Mesenchymal stem cell (in vitro differentiated cells and primary cell): ENCODE results near the gene MRE11.
"Not testable (repeated sequence)": the region's sequence is repeated elsewhere in the genome, so short reads cannot be mapped to it uniquely, and the experiment has no call there.

Experiments used
- DNase-seq: peaks from one replicate; pipeline ENCODE4 v3.0.0-alpha.2; 2013
- H2AFZ ChIP-seq: one replicate; pipeline ENCODE4 v1.6.1; 2013; ENCODE audit warnings: low read depth, mild to moderate bottlenecking, control low read depth, inconsistent platforms, low read length, moderate library complexity
- H2AK5ac ChIP-seq: 2 replicates; pipeline ENCODE4 v1.6.1; 2013; ENCODE audit warnings: low read length, moderate library complexity, mild to moderate bottlenecking, inconsistent platforms; ENCODE audit not compliant: severe bottlenecking
- H2BK120ac ChIP-seq: one replicate; pipeline ENCODE4 v1.6.1; 2013; ENCODE audit warnings: low read depth, mild to moderate bottlenecking, inconsistent platforms, low read length, moderate library complexity
- H2BK12ac ChIP-seq, 2 experiments: one replicate each; pipeline ENCODE4 v1.6.1; 2013; ENCODE audit warnings: inconsistent platforms in 2 of 2, low read length in 2 of 2, mild to moderate bottlenecking in 2 of 2, moderate library complexity in 2 of 2, control low read depth in 1 of 2
- H2BK15ac ChIP-seq: one replicate; pipeline ENCODE4 v1.6.1; 2013; ENCODE audit warnings: mild to moderate bottlenecking, low read depth, inconsistent platforms; ENCODE audit not compliant: poor library complexity, severe bottlenecking
- H2BK5ac ChIP-seq: 2 replicates; pipeline ENCODE4 v1.6.1; 2013; ENCODE audit warnings: low read depth, mild to moderate bottlenecking, low read length, control low read depth, inconsistent platforms; ENCODE audit not compliant: poor library complexity, severe bottlenecking
- H3K14ac ChIP-seq, 2 experiments: one replicate each; pipeline ENCODE4 v1.6.1; 2013; ENCODE audit warnings: inconsistent platforms in 2 of 2, low read length in 2 of 2, control low read depth in 1 of 2, mild to moderate bottlenecking in 1 of 2, moderate library complexity in 1 of 2
- H3K18ac ChIP-seq, 2 experiments: one replicate each; pipeline ENCODE4 v1.6.1; 2013; ENCODE audit warnings: inconsistent platforms in 2 of 2, low read length in 2 of 2, control low read depth in 1 of 2, low read depth in 1 of 2, mild to moderate bottlenecking in 1 of 2
- H3K23ac ChIP-seq, 2 experiments: one replicate each; pipeline ENCODE4 v1.6.1; 2013; ENCODE audit warnings: inconsistent platforms in 2 of 2, low read length in 2 of 2, mild to moderate bottlenecking in 2 of 2, moderate library complexity in 2 of 2, control low read depth in 1 of 2
- H3K27ac ChIP-seq: 2 replicates; pipeline ENCODE4 v1.5.1; 2013; ENCODE audit warnings: mild to moderate bottlenecking, moderate library complexity, low read length, control low read depth, inconsistent platforms; ENCODE audit not compliant: poor library complexity, severe bottlenecking
- H3K27me3 ChIP-seq, 2 experiments: 2 replicates each; pipeline versions ENCODE4 v1.6.1 to v1.7.0; 2013; ENCODE audit warnings: low read length in 2 of 2, mild to moderate bottlenecking in 2 of 2, moderate library complexity in 2 of 2, control low read depth in 1 of 2, inconsistent platforms in 1 of 2; ENCODE audit not compliant: control insufficient read depth in 1 of 2, insufficient read depth in 1 of 2
- H3K36me3 ChIP-seq, 2 experiments: 2 replicates each; pipeline versions ENCODE4 v1.6.1 to v1.7.0; 2013; ENCODE audit warnings: low read length in 2 of 2, control low read depth in 1 of 2, inconsistent platforms in 1 of 2, low read depth in 1 of 2, mild to moderate bottlenecking in 1 of 2; ENCODE audit not compliant: insufficient read depth in 2 of 2, control insufficient read depth in 1 of 2
- H3K4ac ChIP-seq, 2 experiments: one replicate each; pipeline ENCODE4 v1.6.1; 2013; ENCODE audit warnings: inconsistent platforms in 2 of 2, low read length in 2 of 2, mild to moderate bottlenecking in 2 of 2, moderate library complexity in 2 of 2, control low read depth in 1 of 2, low read depth in 1 of 2
- H3K4me1 ChIP-seq: 2 replicates; pipeline ENCODE4 v1.6.1; 2013; ENCODE audit warnings: low read depth, low read length, control low read depth; ENCODE audit not compliant: control insufficient read depth, insufficient read depth
- H3K4me2 ChIP-seq: 2 replicates; pipeline ENCODE4 v1.6.1; 2013; ENCODE audit warnings: low read length, mild to moderate bottlenecking, inconsistent platforms; ENCODE audit not compliant: poor library complexity, severe bottlenecking
- H3K4me3 ChIP-seq, 2 experiments: 2 replicates each; pipeline versions ENCODE4 v1.5.1 to v1.7.0; 2013; ENCODE audit warnings: low read length in 2 of 2, mild to moderate bottlenecking in 2 of 2, control low read depth in 1 of 2, low read depth in 1 of 2; ENCODE audit not compliant: insufficient read depth in 1 of 2
- H3K79me1 ChIP-seq: replicated peaks from 2 replicates; pipeline ENCODE4 v1.6.1; 2013; ENCODE audit warnings: mild to moderate bottlenecking, control low read depth, low read length, inconsistent platforms; ENCODE audit not compliant: poor library complexity, severe bottlenecking
- H3K9ac ChIP-seq: 2 replicates; pipeline ENCODE4 v1.7.0; 2013; ENCODE audit warnings: mild to moderate bottlenecking, low read length, moderate library complexity
- H3K9me3 ChIP-seq: 2 replicates; pipeline ENCODE4 v1.7.0; 2013; ENCODE audit warnings: mild to moderate bottlenecking, low read length; ENCODE audit not compliant: control insufficient read depth
- H4K8ac ChIP-seq: one replicate; pipeline ENCODE4 v1.6.1; 2013; ENCODE audit warnings: inconsistent platforms, mild to moderate bottlenecking, low read length, moderate library complexity
- H4K91ac ChIP-seq: one replicate; pipeline ENCODE4 v1.6.1; 2013; ENCODE audit warnings: mild to moderate bottlenecking, low read length, inconsistent platforms
- WGBS: methylation state at CpG from one replicate; pipeline ENCODE4 v1.1.7; 2013; ENCODE audit warnings: mixed read lengths; 5-methylcytosine and 5-hydroxymethylcytosine counted together

The MRE11 gene

DNA sequence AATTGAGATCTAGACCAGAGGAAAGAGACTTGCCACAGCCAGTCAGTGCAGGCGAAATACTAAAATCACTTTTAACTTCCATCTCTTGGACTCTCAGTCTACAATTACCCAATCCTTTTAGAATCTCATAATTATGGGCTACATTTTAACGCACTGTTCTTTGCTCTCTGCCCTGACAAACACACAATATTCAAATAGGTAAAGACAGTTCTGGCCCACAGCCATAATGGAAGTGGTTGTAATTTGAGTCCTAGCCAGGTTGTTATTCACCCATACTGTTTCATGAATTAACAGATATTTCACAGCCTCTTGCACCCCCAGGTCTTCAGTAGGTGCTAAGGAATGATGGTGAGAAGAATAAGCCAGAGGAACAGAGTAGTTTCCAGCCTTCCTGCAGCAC, 19.4 kb upstream of the MRE11 start:
- Histone ChIP-seq H3K27ac (no peak overlapping the region), H2BK12ac (no peak overlapping the region), H2BK5ac (no peak overlapping the region), H3K36me3 (no peaks in the 10 kb centered on the region), H3K27me3 (peaks cover 0 to 3% of the 10 kb centered on the region in 2 experiments), H2BK15ac (no peak overlapping the region), H3K4me2 (no peak overlapping the region), H3K18ac (no peak overlapping the region), H3K9ac (no peak overlapping the region), H4K91ac (no peak overlapping the region), H3K9me3 (no peaks in the 10 kb centered on the region), H3K14ac (no peak overlapping the region), H2AFZ (no peak overlapping the region), H2BK120ac (no peak overlapping the region), H3K79me1 (no peaks in the 10 kb centered on the region), H4K8ac (no peak overlapping the region), H3K4ac (no peak overlapping the region), H3K23ac (no peak overlapping the region), H2AK5ac (no peak overlapping the region), H3K4me3 (peak overlapping the region in 1 of 2 experiments; percentile 80), H3K4me1 (peaks cover 11% of the 10 kb centered on the region)
- WGBS = 70% methylated on average over 2 of the region's 2 CpGs
- no peak for DNase-seq

DNA sequence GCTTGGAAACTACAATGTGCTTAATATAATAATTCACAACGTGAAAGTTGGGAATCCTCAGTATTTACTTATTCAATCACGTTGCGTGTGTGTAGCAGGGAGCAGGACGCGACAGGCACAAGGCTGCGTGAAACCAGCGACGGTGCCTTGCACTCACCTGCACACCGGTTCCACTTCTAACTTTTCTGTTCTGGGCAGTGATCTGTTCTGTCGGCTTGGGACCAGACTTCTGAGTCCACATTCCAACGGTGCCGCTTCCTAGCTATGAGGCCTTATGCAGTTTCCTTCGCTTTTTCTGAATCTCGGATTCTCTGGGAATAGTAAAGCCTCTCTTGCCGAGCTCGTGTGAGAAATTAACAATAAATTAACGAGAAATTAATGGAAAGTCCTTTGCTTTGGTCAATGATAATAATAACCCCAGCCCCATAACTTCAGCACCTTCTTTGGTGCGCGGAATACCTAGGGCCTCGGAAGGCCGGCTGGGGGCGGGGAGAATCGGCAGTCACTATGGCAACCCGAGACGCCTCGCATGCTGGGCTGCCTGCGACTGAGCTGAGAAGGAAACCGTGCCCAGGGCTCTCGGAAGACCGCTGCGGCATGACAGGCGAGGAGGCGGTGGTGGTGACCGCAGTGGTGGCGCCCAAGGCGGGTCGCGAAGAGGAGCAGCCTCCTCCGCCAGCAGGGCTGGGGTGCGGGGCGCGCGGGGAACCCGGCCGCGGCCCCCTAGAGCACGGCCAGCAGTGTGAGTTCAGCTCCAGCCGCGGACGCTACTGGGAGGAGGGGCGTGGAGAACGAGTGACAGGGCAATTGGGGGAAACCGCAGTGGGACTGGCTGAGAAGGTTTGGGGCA, 18.5 kb upstream of the MRE11 start, which contains the start of gene C11orf97:
C11orf97 (plus strand) TSS at position 530 of the 850 bp plus-strand sequence; CDS start at position 598, 68 bp downstream.
- H3K27ac ChIP-seq = no peak within 1 kb of the TSS

DNA sequence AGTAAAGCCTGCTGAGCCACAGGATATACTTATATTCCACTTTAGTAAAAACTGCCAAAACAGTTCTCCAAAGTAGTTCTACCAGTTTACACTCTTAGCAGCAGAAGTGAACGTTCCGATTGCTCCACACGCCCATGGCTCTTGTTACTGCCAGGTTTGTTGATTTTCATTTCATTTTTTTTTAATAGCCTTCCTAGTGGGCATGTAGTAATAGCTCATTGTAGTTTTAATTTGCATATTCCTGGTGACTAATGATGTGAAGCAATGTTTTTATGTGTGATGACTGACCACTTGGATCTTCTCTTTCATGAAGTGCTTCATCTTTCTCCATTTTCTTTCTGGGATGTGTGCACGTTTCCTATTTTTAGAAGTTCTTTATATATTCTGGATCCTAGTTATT, 13.8 kb upstream of the MRE11 start:
- no peak overlapping the region for H2BK5ac ChIP-seq
- H3K4me2 ChIP-seq = no peak overlapping the region
- H2BK15ac ChIP-seq = no peak overlapping the region
- H3K27me3 ChIP-seq = no peaks in the 10 kb centered on the region
- no peak overlapping the region for H3K23ac ChIP-seq
- no peak overlapping the region for H4K8ac ChIP-seq
- no peak overlapping the region for H3K9ac ChIP-seq
- H3K79me1 ChIP-seq = no peaks in the 10 kb centered on the region
- no peak overlapping the region for H2BK12ac ChIP-seq
- peaks cover 6% of the 10 kb centered on the region for H3K4me1 ChIP-seq
- H3K14ac ChIP-seq = no peak overlapping the region
- H3K27ac ChIP-seq = no peak overlapping the region
- H2BK120ac ChIP-seq = no peak overlapping the region
- no peak overlapping the region for H2AK5ac ChIP-seq
- peak; percentile 22 for DNase-seq
- H4K91ac ChIP-seq = no peak overlapping the region
- H3K4me3 ChIP-seq = no peak overlapping the region
- 92% methylated on average over 3 of the region's 4 CpGs for WGBS
- H3K4ac ChIP-seq = no peak overlapping the region
- no peak overlapping the region for H2AFZ ChIP-seq
- no peaks in the 10 kb centered on the region for H3K36me3 ChIP-seq
- H3K9me3 ChIP-seq = no peaks in the 10 kb centered on the region
- H3K18ac ChIP-seq = no peak overlapping the region

More for the DNA sequence above, 18.5 kb upstream of the MRE11 start, which contains the start of gene C11orf97:
- Histone ChIP-seq H2AK5ac (no peak within 1 kb of the TSS), H3K79me1 (no peaks in the 10 kb centered on the region), H4K91ac (no peak within 1 kb of the TSS), H4K8ac (no peak within 1 kb of the TSS), H3K4me3 (peak within 1 kb of the TSS; percentile 70 to 80), H2BK12ac (no peak within 1 kb of the TSS), H3K14ac (peak within 1 kb of the TSS in 1 of 2 experiments; percentile 49), H3K23ac (peak within 1 kb of the TSS in 1 of 2 experiments; percentile 77), H2BK120ac (no peak within 1 kb of the TSS), H3K4me2 (peak within 1 kb of the TSS; percentile 97), H3K27me3 (peaks cover 0 to 3% of the 10 kb centered on the region in 2 experiments), H3K18ac (no peak within 1 kb of the TSS), H3K9ac (peak within 1 kb of the TSS; percentile 61), H2AFZ (peak within 1 kb of the TSS; percentile 99), H3K36me3 (no peaks in the 10 kb centered on the region), H3K4ac (no peak within 1 kb of the TSS), H3K4me1 (peaks cover 11% of the 10 kb centered on the region), H3K9me3 (no peaks in the 10 kb centered on the region), H2BK5ac (no peak within 1 kb of the TSS), H2BK15ac (no peak within 1 kb of the TSS)
- DNase-seq = peak; percentile 59
- WGBS = 16% methylated on average over 49 of the region's 53 CpGs

DNA sequence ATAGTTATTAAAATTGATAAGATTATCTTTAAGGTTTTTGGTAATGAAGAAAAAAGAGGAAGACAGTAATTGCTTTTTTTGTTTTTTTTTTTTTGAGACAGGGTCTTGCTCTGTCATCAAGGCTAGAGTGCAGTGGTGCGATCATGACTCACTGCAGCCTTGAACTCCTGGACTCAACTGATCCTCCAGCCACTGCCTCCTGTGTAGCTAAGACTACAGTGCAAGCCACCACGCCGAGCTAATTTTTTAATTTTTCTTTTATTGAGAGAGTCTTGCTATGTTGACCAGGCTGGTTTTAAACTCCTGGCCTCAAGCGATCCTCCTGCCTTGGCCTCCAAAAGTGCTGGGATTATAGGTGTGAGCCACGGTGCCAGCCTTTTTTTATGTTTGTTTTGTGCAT, 12.9 kb upstream of the MRE11 start:
- not testable (repeated sequence) for H3K18ac ChIP-seq, H3K4me2 ChIP-seq, H3K79me1 ChIP-seq, H2BK15ac ChIP-seq, H3K23ac ChIP-seq, H2BK12ac ChIP-seq, H3K9ac ChIP-seq, H2AFZ ChIP-seq, H4K91ac ChIP-seq, H2BK120ac ChIP-seq, DNase-seq, H3K36me3 ChIP-seq, H3K27ac ChIP-seq, H2BK5ac ChIP-seq, H3K4me3 ChIP-seq, H3K4ac ChIP-seq, H2AK5ac ChIP-seq, H4K8ac ChIP-seq, H3K4me1 ChIP-seq, H3K27me3 ChIP-seq, H3K14ac ChIP-seq, H3K9me3 ChIP-seq
- 100% methylated on average over 3 of the region's 5 CpGs for WGBS
